K562 (cell line): ENCODE data around the gene SORCS2. TPM values are rescaled to one million over a fixed set of nuclear protein-coding genes. Genes with fewer than 3 reads are reported as not detected.

Experiments used
- ATAC-seq: fragments of 200-7000 bp; cut with Tn5 transposase; 3 replicates; pipeline ENCODE4 v1.9.1; 2020; ENCODE audit warnings: moderate library complexity
- BruUV-seq: library from RNA; stranded (reverse); fragments of 400-500 nt; replicated peaks from 2 replicates; lab custom pipeline; 2021; lab: Mats Ljungman, UMichigan
- CTCF ChIA-PET: fragments of 300-600 bp; formaldehyde crosslinking; extraction: SDS; loops from one replicate; lab custom pipeline; 2021; ENCODE audit warnings: low intra/inter-chr PET ratio; lab: Yijun Ruan, JAX
- POLR2A ChIA-PET: fragments of 300-600, 350-650 bp; sonication (Branson Sonifier 250); formaldehyde crosslinking; extraction: SDS; loops from one replicate; lab custom pipeline; 2021; ENCODE audit warnings: antibody characterized with exemption, inconsistent platforms; lab: Yijun Ruan, JAX
- DNase-seq, 4 experiments: peaks; one replicate each; pipeline versions ENCODE4 v3.0.0 to v3.0.0-alpha.2; 2011 to 2018; ENCODE audit warnings: low spot score in 3 of 4, mixed read lengths in 3 of 4; ENCODE audit errors: extremely low read depth in 1 of 4
- FAIRE-seq: peaks from 2 replicates; lab custom pipeline; 2011; peaks lifted over from hg19 to GRCh38; lab: Jason Lieb, UNC
- H2AFZ ChIP-seq: 2 replicates; pipeline ENCODE4 v1.6.0; 2011; ENCODE audit warnings: low read depth, low read length, control low read depth, inconsistent platforms
- H3K27ac ChIP-seq: fragments of 200-600 bp; 3 replicates; pipeline ENCODE4 v1.8.0; 2011; ENCODE audit warnings: low read depth, mild to moderate bottlenecking, control low read depth, inconsistent platforms, low read length, moderate library complexity, mixed read lengths; ENCODE audit errors: extremely low read depth
- H3K27me3 ChIP-seq, 2 experiments: fragments of 300-600 bp in 1 of 2; 2 replicates in 1 of 2; 3 replicates in 1 of 2; pipeline versions ENCODE4 v1.6.0 to v1.8.0; 2011; ENCODE audit warnings: inconsistent platforms in 2 of 2, low read length in 2 of 2, mild to moderate bottlenecking in 1 of 2, mixed read lengths in 1 of 2, moderate library complexity in 1 of 2; ENCODE audit not compliant: control insufficient read depth in 2 of 2, insufficient read depth in 2 of 2
- H3K36me3 ChIP-seq: fragments of 300-600 bp; 3 replicates; pipeline ENCODE4 v1.8.0; 2011; ENCODE audit warnings: mild to moderate bottlenecking, low read length, inconsistent platforms; ENCODE audit not compliant: control insufficient read depth, insufficient read depth
- H3K4me1 ChIP-seq, 2 experiments: fragments of 200-600 bp in 1 of 2; replicated peaks in 1 of 2; 2 replicates in 1 of 2; 3 replicates in 1 of 2; pipeline versions ENCODE4 v1.5.1 to v1.8.0; 2011; ENCODE audit warnings: inconsistent platforms in 2 of 2, low read length in 2 of 2, mild to moderate bottlenecking in 1 of 2, mixed read lengths in 1 of 2, moderate library complexity in 1 of 2; ENCODE audit not compliant: control insufficient read depth in 2 of 2, insufficient read depth in 2 of 2
- H3K4me2 ChIP-seq: 2 replicates; pipeline ENCODE4 v1.6.1; 2011; ENCODE audit warnings: low read length, control low read depth, inconsistent platforms, mixed read lengths; ENCODE audit not compliant: insufficient read depth
- H3K4me3 ChIP-seq: fragments of 200-600 bp; sonication (generic), shearing (Covaris generic); 2 replicates; pipeline ENCODE4 v1.5.1; 2016; ENCODE audit warnings: control low read depth, inconsistent platforms
- H3K79me2 ChIP-seq: fragments of 200-600 bp; 3 replicates; pipeline ENCODE4 v1.8.0; 2011; ENCODE audit warnings: low read length, inconsistent platforms; ENCODE audit not compliant: control insufficient read depth, insufficient read depth
- H3K9ac ChIP-seq, 2 experiments: 2 replicates each; pipeline versions ENCODE4 v1.6.0 to v1.6.1; 2011; ENCODE audit warnings: low read depth in 2 of 2, low read length in 2 of 2, control low read depth in 1 of 2, inconsistent platforms in 1 of 2, mild to moderate bottlenecking in 1 of 2, mixed read lengths in 1 of 2; ENCODE audit not compliant: insufficient read depth in 1 of 2
- H3K9me1 ChIP-seq: one replicate; pipeline ENCODE4 v1.6.0; 2011; ENCODE audit warnings: inconsistent platforms, mild to moderate bottlenecking, low read length, moderate library complexity; ENCODE audit not compliant: control insufficient read depth, insufficient read depth
- H3K9me3 ChIP-seq: replicated peaks from 2 replicates; pipeline ENCODE4 v1.5.1; 2011; ENCODE audit warnings: low read depth, low read length, inconsistent platforms; ENCODE audit not compliant: control insufficient read depth, insufficient read depth
- H4K20me1 ChIP-seq: replicated peaks from 2 replicates; pipeline ENCODE4 v1.6.1; 2011; ENCODE audit warnings: low read length, inconsistent platforms, mixed read lengths; ENCODE audit not compliant: control insufficient read depth, insufficient read depth
- ARID3B ChIP-seq: fragments of 250-450 bp; sonication (Bioruptor Pico); IDR thresholded peaks from 2 replicates; pipeline ENCODE4 v1.4.0; 2020; ENCODE audit warnings: borderline replicate concordance
- E2F4 ChIP-seq: sonication (generic); formaldehyde crosslinking; IDR thresholded peaks from 2 replicates; pipeline ENCODE4 v1.8.0; 2022; ENCODE audit warnings: mild to moderate bottlenecking, low read depth, missing genetic modification reagents
- FOXK1 ChIP-seq: sonication (generic); formaldehyde crosslinking; IDR thresholded peaks from 2 replicates; pipeline ENCODE4 v1.8.0; 2022; ENCODE audit warnings: missing genetic modification reagents, mild to moderate bottlenecking, borderline replicate concordance
- IFI16 ChIP-seq: fragments of 250-450 bp; sonication (Bioruptor Pico); IDR thresholded peaks from 2 replicates; pipeline ENCODE4 v2.1.2; 2022; ENCODE audit warnings: mild to moderate bottlenecking, inconsistent platforms
- SFPQ ChIP-seq: fragments of 200-400 bp; formaldehyde crosslinking; IDR thresholded peaks from 2 replicates; pipeline ENCODE4 v1.6.1; 2017; ENCODE audit warnings: mild to moderate bottlenecking, low read depth, low read length, moderate library complexity
- SOX6 ChIP-seq: fragments of 450-650 bp; IDR thresholded peaks from 2 replicates; pipeline ENCODE4 v1.6.1; 2014; ENCODE audit warnings: mild to moderate bottlenecking
- TSHZ1 ChIP-seq: fragments of 250-450 bp; sonication (Bioruptor Pico); IDR thresholded peaks from 2 replicates; pipeline ENCODE4 v1.4.0; 2020; ENCODE audit warnings: mild to moderate bottlenecking, moderate library complexity
- ZBTB43 ChIP-seq: sonication (generic); formaldehyde crosslinking; IDR thresholded peaks from 2 replicates; pipeline ENCODE4 v1.8.0; 2023; ENCODE audit warnings: mild to moderate bottlenecking, missing genetic modification reagents
- ZNF583 ChIP-seq: fragments of 250-450 bp; sonication (Bioruptor Pico); IDR thresholded peaks from 2 replicates; pipeline ENCODE4 v1.4.0; 2020
- ZSCAN29 ChIP-seq: fragments of 450-650 bp; IDR thresholded peaks from 2 replicates; pipeline ENCODE4 v1.6.1; 2017
- WGBS: fragments of 100-300 bp; shearing (Covaris generic); methylation state at CpG from one replicate; pipeline ENCODE4 v1.1.6; 2016; ENCODE audit warnings: low coverage, mixed read lengths; ENCODE audit not compliant: insufficient coverage; ENCODE audit errors: missing lambda C conversion rate; 5-methylcytosine and 5-hydroxymethylcytosine counted together
- in situ Hi-C: fragments of 300-500 bp; cut with MboI; formaldehyde crosslinking; loops from 4 replicates; pipeline ENCODE4 v1.15.0; 2018; ENCODE audit warnings: inconsistent platforms, mixed read lengths
- intact Hi-C: fragments of 100-400 bp; cut with micrococcal nuclease; formaldehyde crosslinking; loops from 2 replicates; pipeline ENCODE4 v1.14.2; 2022
- polyA plus RNA-seq, 8 experiments: library from polyadenylated mRNA; depleted of rRNA in 4 of 8; stranded (reverse) in 5 of 8; unstranded in 3 of 8; fragments of >200 nt; fragmentation: Nextera tagmentation in 2 of 8; fragmentation: Illumina TruSeq in 1 of 8; extraction: Ambion mirVana in 2 of 8; extraction: Trizol in 1 of 8; gene quantifications; 2 replicates each; pipeline versions ENCODE4 v1.2.1 to v1.2.3, GENCODE V29; 2011 to 2014; ENCODE audit warnings: inconsistent platforms in 1 of 8, missing spikeins in 1 of 8
- total RNA-seq, 7 experiments: library from RNA; depleted of rRNA in 6 of 7; stranded (reverse); fragments of >200 nt in 6 of 7; fragmentation: Illumina TruSeq in 2 of 7; extraction: Trizol in 2 of 7; gene quantifications; 2 replicates each; pipeline versions ENCODE4 v1.2.1 to v1.2.3, GENCODE V29; 2011 to 2021; ENCODE audit warnings: low replicate concordance in 1 of 7

The SORCS2 gene
- total and polyA plus RNA-seq, 9 of the 15 experiments (the other 6 are each of a cell fraction or from before 2014, with no cell fraction given), result not detected

DNA sequence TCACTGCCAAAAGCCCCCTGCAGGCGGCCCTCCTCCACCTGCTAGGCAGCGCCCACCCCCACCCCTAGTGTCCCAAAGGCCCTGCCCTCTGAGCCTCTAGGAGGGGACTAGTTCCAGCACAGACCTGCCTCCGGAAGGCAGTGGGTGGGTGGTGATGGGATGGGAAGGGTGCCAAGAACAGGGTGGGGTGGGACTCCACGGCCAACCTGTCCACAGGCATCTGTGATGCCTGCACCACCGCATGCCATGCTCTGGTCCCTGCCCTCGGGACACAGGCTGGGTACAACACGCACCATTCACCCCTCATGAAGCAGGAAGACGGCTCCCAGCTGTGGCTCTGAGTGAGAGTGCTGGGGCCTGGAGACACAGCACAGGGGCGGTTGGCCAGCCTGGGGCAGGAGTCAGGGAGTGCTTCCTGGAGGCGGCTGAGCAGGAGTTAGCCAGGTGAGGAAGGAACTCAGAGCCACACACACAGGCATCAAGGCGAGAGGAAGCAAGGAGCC lies 485.5 kb downstream of the SORCS2 start:
- H3K27ac ChIP-seq, result no peak overlapping the region
- no peak for FAIRE-seq
- ATAC-seq, result no peak
- H2AFZ ChIP-seq, result no peak overlapping the region
- no peak overlapping the region for H3K4me2 ChIP-seq
- no peaks in the 10 kb centered on the region for H3K9me1 ChIP-seq
- intact Hi-C loops (no loop called here), in situ Hi-C loops (no loop called here)
- no peak overlapping the region for H3K4me3 ChIP-seq
- no peaks in the 10 kb centered on the region for H3K36me3 ChIP-seq
- H3K9ac ChIP-seq, result no peak overlapping the region
- CTCF ChIA-PET, result no interaction called here
- H4K20me1 ChIP-seq, result no peaks in the 10 kb centered on the region
- H3K27me3 ChIP-seq, result peaks cover 3 to 39% of the 10 kb centered on the region in 2 experiments; a peak in 4 of 5 replicates
- BruUV-seq, result no TSS peak
- H3K9me3 ChIP-seq, result no peaks in the 10 kb centered on the region
- no peak for DNase-seq
- H3K4me1 ChIP-seq, result no peaks in the 10 kb centered on the region
- no peaks in the 10 kb centered on the region for H3K79me2 ChIP-seq
- POLR2A ChIA-PET, result no interaction called here
- 0% methylated on average over 6 of the region's 11 CpGs for WGBS
- TF ChIP-seq IFI16 (CRISPR knock-in tag), result no peak
- TF ChIP-seq E2F4 (CRISPR knock-in tag), result no peak
- no peak for TF ChIP-seq ZSCAN29
- TF ChIP-seq ARID3B (CRISPR knock-in tag), result no peak
- no peak for TF ChIP-seq ZBTB43 (CRISPR knock-in tag)
- TF ChIP-seq FOXK1 (CRISPR knock-in tag), result no peak
- TF ChIP-seq ZNF583, result no peak
- no peak for TF ChIP-seq SOX6
- TF ChIP-seq TSHZ1 (CRISPR knock-in tag), result no peak
- TF ChIP-seq SFPQ, result no peak
